Measurements from ENCODE around the gene SLC11A2.

DNA sequence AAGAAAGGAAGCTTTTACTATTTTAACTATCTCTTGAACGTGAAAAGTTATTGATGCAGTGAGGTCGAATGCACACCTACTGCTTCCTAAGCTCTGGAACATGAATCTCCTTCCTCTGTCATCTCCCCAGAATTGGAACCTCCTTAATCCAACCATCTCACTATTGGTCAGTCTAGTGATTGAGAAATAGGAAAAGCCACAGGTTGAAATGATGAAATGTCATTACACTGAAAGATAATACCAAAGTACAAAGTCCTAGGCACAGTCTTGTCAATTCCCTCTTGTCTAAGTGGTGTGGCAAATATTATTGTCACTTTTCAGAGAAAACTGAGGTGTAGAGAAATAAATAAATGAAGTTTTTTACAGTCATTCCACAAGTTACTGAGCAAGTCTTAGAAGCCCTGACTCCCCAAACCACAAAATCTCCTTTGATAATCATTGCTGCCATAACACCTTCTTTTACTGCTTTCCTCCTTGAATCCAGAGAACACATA, 93.3 kb downstream of the SLC11A2 start:
- no peak for TF ChIP-seq SUZ12 (IDR thresholded peaks at IDR 0.05; ENCODE audit: extremely low read depth, insufficient read depth, insufficient read length)
- no peak for TF ChIP-seq ZNF274 (IDR thresholded peaks at IDR 0.05; ENCODE audit: low read depth, low read length)
- TF ChIP-seq YY1 (IDR thresholded peaks at IDR 0.05; ENCODE audit: insufficient read depth, insufficient read length): no peak
